KOPT-K1 (cell line): ENCODE measurements around the gene TEK.

Experiments used
- H3K27ac ChIP-seq: fragments of 200-600 bp; sonication (generic); 2 replicates; pipeline ENCODE4 v1.5.1; 2016; ENCODE audit warnings: antibody characterized with exemption, mild to moderate bottlenecking, low read depth, low read length; ENCODE audit not compliant: poor library complexity, severe bottlenecking
- H3K36me3 ChIP-seq: fragments of 200-600 bp; sonication (generic); 2 replicates; pipeline ENCODE4 v1.5.1; 2017; ENCODE audit warnings: antibody characterized with exemption, mild to moderate bottlenecking, low read length, moderate library complexity; ENCODE audit not compliant: insufficient read depth
- H3K9me3 ChIP-seq: fragments of 200-600 bp; sonication (generic); 2 replicates; pipeline ENCODE4 v1.5.1; 2017; ENCODE audit warnings: antibody characterized with exemption, low read length, mild to moderate bottlenecking; ENCODE audit not compliant: insufficient read depth, poor library complexity, severe bottlenecking

The TEK gene

GRCh38 chr9:27149651-27150050, 40.6 kb downstream of the TEK start:
- H3K9me3 ChIP-seq, result no peaks in the 10 kb centered on the region
- H3K36me3 ChIP-seq, result no peaks in the 10 kb centered on the region
- no peak overlapping the region for H3K27ac ChIP-seq

- no peaks in the 10 kb centered on the region for H3K9me3 ChIP-seq
- H3K36me3 ChIP-seq, result no peaks in the 10 kb centered on the region
- no peak overlapping the region for H3K27ac ChIP-seq
Measured at GRCh38 chr9:27150746-27151406, 41.9 kb downstream of the TEK start.

GRCh38 chr9:27151693-27152404, 42.8 kb downstream of the TEK start:
- H3K27ac ChIP-seq, result no peak overlapping the region
- H3K9me3 ChIP-seq, result no peaks in the 10 kb centered on the region
- no peaks in the 10 kb centered on the region for H3K36me3 ChIP-seq

GRCh38 chr9:27152405-27152718, 43.3 kb downstream of the TEK start:
- no peaks in the 10 kb centered on the region for H3K36me3 ChIP-seq
- H3K27ac ChIP-seq, result no peak overlapping the region
- no peaks in the 10 kb centered on the region for H3K9me3 ChIP-seq

DNA sequence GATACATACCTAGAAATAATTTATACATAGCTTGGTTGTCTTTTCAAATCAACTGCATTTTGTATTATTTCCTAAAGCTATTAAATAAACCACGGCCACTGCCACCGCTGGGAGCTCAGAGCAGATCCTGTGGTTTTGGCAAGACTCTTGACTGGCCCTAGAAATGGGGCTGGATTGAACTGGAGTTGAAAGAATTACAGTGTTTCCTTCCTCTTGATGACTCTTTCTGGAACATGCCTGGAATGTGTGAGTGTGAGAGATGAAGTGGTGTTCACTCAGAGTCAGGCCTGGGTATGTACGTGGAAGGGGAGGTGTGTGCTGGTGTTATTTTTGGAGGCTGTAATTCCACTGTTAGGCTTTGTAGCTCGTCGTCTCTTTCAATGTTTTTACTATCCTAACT, 45.9 kb downstream of the TEK start:
- Histone ChIP-seq H3K9me3 (no peaks in the 10 kb centered on the region), H3K36me3 (no peaks in the 10 kb centered on the region), H3K27ac (no peak overlapping the region)

- no peaks in the 10 kb centered on the region for H3K9me3 ChIP-seq
- H3K36me3 ChIP-seq, result no peaks in the 10 kb centered on the region
- H3K27ac ChIP-seq, result no peak overlapping the region
Measured at GRCh38 chr9:27157097-27157496, 48.1 kb downstream of the TEK start.

- Histone ChIP-seq H3K27ac (no peak overlapping the region), H3K9me3 (no peaks in the 10 kb centered on the region), H3K36me3 (no peaks in the 10 kb centered on the region)
Measured at GRCh38 chr9:27157736-27158135, 48.7 kb downstream of the TEK start.

GRCh38 chr9:27160636-27161035, 51.6 kb downstream of the TEK start:
- no peaks in the 10 kb centered on the region for H3K36me3 ChIP-seq
- no peak overlapping the region for H3K27ac ChIP-seq
- H3K9me3 ChIP-seq, result no peaks in the 10 kb centered on the region

GRCh38 chr9:27162045-27162444, 53.0 kb downstream of the TEK start:
- H3K36me3 ChIP-seq, result no peaks in the 10 kb centered on the region
- no peak overlapping the region for H3K27ac ChIP-seq
- H3K9me3 ChIP-seq, result no peaks in the 10 kb centered on the region

GRCh38 chr9:27165068-27165467, 56.0 kb downstream of the TEK start:
- Histone ChIP-seq H3K36me3 (no peaks in the 10 kb centered on the region), H3K27ac (no peak overlapping the region), H3K9me3 (no peaks in the 10 kb centered on the region)

DNA sequence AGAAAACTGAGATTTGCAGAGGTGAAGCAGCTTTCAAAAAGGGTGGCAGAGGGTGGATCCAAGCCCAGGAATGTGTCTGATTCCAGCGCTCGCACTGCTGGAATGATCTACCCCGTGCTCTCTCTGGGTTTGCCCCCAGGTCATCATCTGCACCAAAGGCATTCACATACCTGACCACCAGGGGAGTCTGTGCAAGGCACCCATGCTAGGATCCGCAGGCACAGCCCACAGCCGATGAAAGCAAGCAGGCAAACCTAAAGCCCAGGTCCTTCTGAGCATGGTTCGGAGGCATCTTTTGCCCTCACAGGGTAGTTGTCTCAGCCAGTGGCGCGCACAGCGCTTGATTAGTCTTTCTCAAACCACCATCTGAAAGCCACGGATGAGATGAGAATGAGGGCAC, 56.6 kb downstream of the TEK start:
- Histone ChIP-seq H3K36me3 (no peaks in the 10 kb centered on the region), H3K27ac (no peak overlapping the region), H3K9me3 (no peaks in the 10 kb centered on the region)

DNA sequence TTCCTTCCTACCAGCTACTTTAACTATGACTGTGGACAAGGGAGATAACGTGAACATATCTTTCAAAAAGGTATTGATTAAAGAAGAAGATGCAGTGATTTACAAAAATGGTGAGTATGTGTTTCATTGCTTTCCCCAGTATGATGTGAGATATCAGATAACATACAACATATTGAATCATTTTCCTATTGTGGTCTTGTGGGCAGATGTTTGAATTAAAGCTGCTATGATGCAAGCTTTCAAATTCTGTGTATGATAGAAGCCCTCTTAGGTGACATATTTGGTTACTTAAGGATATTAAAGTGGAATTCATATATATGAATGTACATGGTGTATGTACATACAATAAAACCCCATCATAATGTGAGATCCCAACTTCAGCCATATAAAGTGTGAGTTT, 59.5 kb downstream of the TEK start:
- H3K9me3 ChIP-seq, result no peaks in the 10 kb centered on the region
- no peaks in the 10 kb centered on the region for H3K36me3 ChIP-seq
- no peak overlapping the region for H3K27ac ChIP-seq

DNA sequence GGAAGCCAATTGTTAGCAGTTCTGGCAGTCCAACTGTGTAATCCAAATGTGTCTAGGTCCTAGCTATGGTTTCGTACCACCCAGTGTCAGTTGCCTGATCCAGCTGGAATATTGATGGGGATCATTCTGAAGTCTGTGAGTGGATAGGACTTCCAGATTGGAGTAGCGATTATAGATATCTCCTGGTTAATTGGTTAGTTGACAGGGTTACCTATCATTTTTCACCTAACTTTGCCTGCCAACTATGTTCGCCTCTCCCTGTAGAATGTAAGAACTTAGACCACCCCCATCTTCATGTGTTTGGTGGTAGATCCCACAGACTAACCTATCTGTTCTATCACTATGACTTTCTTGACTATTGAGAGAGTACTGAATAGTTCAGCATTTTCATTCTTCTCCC, 59.9 kb downstream of the TEK start:
- Histone ChIP-seq H3K9me3 (no peaks in the 10 kb centered on the region), H3K27ac (no peak overlapping the region), H3K36me3 (no peaks in the 10 kb centered on the region)

GRCh38 chr9:27176971-27177370, 67.9 kb downstream of the TEK start:
- Histone ChIP-seq H3K36me3 (no peaks in the 10 kb centered on the region), H3K27ac (no peak overlapping the region), H3K9me3 (peaks cover 5% of the 10 kb centered on the region)

- H3K27ac ChIP-seq, result no peak overlapping the region
- no peaks in the 10 kb centered on the region for H3K36me3 ChIP-seq
- H3K9me3 ChIP-seq, result peaks cover 5% of the 10 kb centered on the region
Measured at GRCh38 chr9:27179245-27179865, 70.3 kb downstream of the TEK start.

DNA sequence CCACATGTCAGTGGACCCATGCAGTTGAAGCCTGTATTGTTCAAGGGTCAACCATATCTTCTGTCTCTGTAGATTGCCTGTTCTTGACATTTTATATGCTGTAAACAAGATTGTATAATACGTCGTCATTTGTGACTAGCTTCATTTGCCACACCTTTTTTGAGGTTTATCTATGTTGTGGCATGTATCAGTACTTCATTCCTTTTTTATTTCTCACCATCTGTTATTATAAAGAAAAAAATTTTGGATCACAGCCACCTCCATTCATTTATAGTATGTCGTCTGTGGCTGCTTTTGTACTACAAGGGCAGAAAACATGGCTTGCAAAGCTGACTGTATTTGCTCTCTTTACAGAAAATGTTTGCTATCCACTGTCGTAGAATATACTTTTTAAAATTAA, 72.4 kb downstream of the TEK start:
- H3K36me3 ChIP-seq, result no peaks in the 10 kb centered on the region
- H3K9me3 ChIP-seq, result peaks cover 5% of the 10 kb centered on the region
- no peak overlapping the region for H3K27ac ChIP-seq
